Stimulated activated CD4-positive, alpha-beta T cell treated with anti-CD3 and anti-CD28 coated beads, Interleukin-4, amount 100 ng/mL, for 4 hours (primary cell): ENCODE data around the gene ABRACL.

Source experiments
- DNase-seq, 2 experiments: peaks; one replicate each; pipeline ENCODE4 v3.0.0-alpha.2; 2020

Gene ABRACL

GRCh38 chr6:139058029-139058428 lies 29.5 kb downstream of the ABRACL start:
- DNase-seq: no peak

GRCh38 chr6:139060332-139060731 lies 31.8 kb downstream of the ABRACL start:
- DNase-seq: no peak

- no peak for DNase-seq
Measured at GRCh38 chr6:139062932-139063646, 34.5 kb downstream of the ABRACL start.

- DNase-seq: no peak
Measured at GRCh38 chr6:139064981-139065665, 36.6 kb downstream of the ABRACL start.

GRCh38 chr6:139066080-139066479 lies 37.5 kb downstream of the ABRACL start:
- no peak for DNase-seq

- no peak for DNase-seq
Measured at GRCh38 chr6:139068846-139069245, 40.3 kb downstream of the ABRACL start.

- DNase-seq: no peak
Measured at GRCh38 chr6:139073118-139073517, 44.6 kb downstream of the ABRACL start.

- DNase-seq: no peak
Measured at GRCh38 chr6:139079018-139079417, 50.5 kb downstream of the ABRACL start.

GRCh38 chr6:139080255-139080920 lies 51.8 kb downstream of the ABRACL start:
- DNase-seq: no peak

GRCh38 chr6:139081471-139081870 lies 52.9 kb downstream of the ABRACL start:
- no peak for DNase-seq

GRCh38 chr6:139082370-139082769 lies 53.8 kb downstream of the ABRACL start:
- DNase-seq: no peak

- no peak for DNase-seq
Measured at GRCh38 chr6:139091826-139092225, 63.3 kb downstream of the ABRACL start.
